ENCODE results near the gene DIAPH2. TPM values are rescaled to one million over a fixed set of nuclear protein-coding genes. Genes with fewer than 3 reads are reported as not detected.

DIAPH2 gene
- total RNA-seq, 1 experiment from 2014 or later = 10.9 TPM

DNA sequence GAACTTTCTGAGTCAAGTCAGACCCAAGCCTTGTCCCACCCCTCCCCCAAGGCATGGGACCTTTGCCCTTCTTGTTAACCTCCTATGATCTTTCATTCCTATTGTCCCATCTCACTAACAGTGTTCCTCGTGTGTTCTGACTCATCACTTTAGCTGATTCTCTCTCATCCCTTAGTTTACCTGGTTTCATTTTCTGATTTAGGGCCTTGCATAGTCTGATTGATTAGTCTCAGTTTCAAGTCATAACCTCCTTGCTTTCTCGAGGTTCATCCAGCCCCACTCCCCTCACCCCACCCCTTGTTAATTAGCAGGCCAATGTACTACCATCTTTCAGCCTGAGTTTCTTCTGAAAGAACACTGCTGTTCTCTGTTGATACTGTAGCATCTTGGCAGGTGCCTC, 716.5 kb downstream of the DIAPH2 start:
- POLR2A ChIA-PET = no interaction called here
- no peak for ATAC-seq
- TF ChIP-seq CEBPB (IDR thresholded peaks at IDR 0.05; ENCODE audit: low read depth) (no peak), SIN3A (IDR thresholded peaks at IDR 0.05; ENCODE audit: low read depth) (no peak), ELF1 (IDR thresholded peaks at IDR 0.05; ENCODE audit: borderline replicate concordance, low read depth) (no peak), ZFX (IDR thresholded peaks at IDR 0.05) (no peak), YY1 (IDR thresholded peaks at IDR 0.05; ENCODE audit: extremely low read depth, insufficient replicate concordance, low read depth, low read length) (no peak), JUND (IDR thresholded peaks at IDR 0.05) (no peak)
- TF ChIP-seq, protein P1, sequence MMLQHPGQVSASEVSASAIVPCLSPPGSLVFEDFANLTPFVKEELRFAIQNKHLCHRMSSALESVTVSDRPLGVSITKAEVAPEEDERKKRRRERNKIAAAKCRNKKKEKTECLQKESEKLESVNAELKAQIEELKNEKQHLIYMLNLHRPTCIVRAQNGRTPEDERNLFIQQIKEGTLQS (IDR thresholded peaks at IDR 0.05) = no peak
- TF ChIP-seq, protein P2, sequence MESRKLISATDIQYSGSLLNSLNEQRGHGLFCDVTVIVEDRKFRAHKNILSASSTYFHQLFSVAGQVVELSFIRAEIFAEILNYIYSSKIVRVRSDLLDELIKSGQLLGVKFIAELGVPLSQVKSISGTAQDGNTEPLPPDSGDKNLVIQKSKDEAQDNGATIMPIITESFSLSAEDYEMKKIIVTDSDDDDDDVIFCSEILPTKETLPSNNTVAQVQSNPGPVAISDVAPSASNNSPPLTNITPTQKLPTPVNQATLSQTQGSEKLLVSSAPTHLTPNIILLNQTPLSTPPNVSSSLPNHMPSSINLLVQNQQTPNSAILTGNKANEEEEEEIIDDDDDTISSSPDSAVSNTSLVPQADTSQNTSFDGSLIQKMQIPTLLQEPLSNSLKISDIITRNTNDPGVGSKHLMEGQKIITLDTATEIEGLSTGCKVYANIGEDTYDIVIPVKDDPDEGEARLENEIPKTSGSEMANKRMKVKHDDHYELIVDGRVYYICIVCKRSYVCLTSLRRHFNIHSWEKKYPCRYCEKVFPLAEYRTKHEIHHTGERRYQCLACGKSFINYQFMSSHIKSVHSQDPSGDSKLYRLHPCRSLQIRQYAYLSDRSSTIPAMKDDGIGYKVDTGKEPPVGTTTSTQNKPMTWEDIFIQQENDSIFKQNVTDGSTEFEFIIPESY (IDR thresholded peaks at IDR 0.05; ENCODE audit: extremely low read depth, insufficient replicate concordance, low read length) = no peak
- TF ChIP-seq, protein P3, sequence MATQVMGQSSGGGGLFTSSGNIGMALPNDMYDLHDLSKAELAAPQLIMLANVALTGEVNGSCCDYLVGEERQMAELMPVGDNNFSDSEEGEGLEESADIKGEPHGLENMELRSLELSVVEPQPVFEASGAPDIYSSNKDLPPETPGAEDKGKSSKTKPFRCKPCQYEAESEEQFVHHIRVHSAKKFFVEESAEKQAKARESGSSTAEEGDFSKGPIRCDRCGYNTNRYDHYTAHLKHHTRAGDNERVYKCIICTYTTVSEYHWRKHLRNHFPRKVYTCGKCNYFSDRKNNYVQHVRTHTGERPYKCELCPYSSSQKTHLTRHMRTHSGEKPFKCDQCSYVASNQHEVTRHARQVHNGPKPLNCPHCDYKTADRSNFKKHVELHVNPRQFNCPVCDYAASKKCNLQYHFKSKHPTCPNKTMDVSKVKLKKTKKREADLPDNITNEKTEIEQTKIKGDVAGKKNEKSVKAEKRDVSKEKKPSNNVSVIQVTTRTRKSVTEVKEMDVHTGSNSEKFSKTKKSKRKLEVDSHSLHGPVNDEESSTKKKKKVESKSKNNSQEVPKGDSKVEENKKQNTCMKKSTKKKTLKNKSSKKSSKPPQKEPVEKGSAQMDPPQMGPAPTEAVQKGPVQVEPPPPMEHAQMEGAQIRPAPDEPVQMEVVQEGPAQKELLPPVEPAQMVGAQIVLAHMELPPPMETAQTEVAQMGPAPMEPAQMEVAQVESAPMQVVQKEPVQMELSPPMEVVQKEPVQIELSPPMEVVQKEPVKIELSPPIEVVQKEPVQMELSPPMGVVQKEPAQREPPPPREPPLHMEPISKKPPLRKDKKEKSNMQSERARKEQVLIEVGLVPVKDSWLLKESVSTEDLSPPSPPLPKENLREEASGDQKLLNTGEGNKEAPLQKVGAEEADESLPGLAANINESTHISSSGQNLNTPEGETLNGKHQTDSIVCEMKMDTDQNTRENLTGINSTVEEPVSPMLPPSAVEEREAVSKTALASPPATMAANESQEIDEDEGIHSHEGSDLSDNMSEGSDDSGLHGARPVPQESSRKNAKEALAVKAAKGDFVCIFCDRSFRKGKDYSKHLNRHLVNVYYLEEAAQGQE (IDR thresholded peaks at IDR 0.05; ENCODE audit: low read depth) = no peak

More for the DNA sequence above, 716.5 kb downstream of the DIAPH2 start:
- no peaks in the 10 kb centered on the region for H4K20me1 ChIP-seq (ENCODE audit: insufficient read depth)
- ChIA-PET CTCF (no interaction called here), RAD21 (ENCODE audit: low non-redundant PET in 1 of 2, low total read pairs in 2 of 2, uncharacterized antibody in 2 of 2, unreplicated experiment in 2 of 2) (no interaction called here)
- intact Hi-C loops (cut with micrococcal nuclease) = no loop called here
- no TSS peak for BruUV-seq (replicated peaks)
- DNase-seq (ENCODE audit: low read depth, low spot score) = no peak
- no peaks in the 10 kb centered on the region for H3K9me3 ChIP-seq (ENCODE audit: control insufficient read depth in 1 of 2, insufficient read depth in 1 of 2, low read depth in 1 of 2, low read length in 2 of 2)
- H3K4me2 ChIP-seq (ENCODE audit: low read length) = no peak overlapping the region
- no peaks in the 10 kb centered on the region for H3K27me3 ChIP-seq (ENCODE audit: insufficient read depth, low read length)
- H3K4me1 ChIP-seq (ENCODE audit: control insufficient read depth in 1 of 2, insufficient read depth in 2 of 2, low read length in 2 of 2) = no peaks in the 10 kb centered on the region; a peak in 1 of 4 replicates
- H3K79me2 ChIP-seq (ENCODE audit: insufficient read depth, low read length) = no peaks in the 10 kb centered on the region
- H2AFZ ChIP-seq (ENCODE audit: low read depth, low read length, poor library complexity, severe bottlenecking) = no peak overlapping the region
- H3K36me3 ChIP-seq (ENCODE audit: control insufficient read depth in 1 of 2, insufficient read depth in 2 of 2, low read length in 2 of 2) = no peaks in the 10 kb centered on the region
- no peak overlapping the region for H3K4me3 ChIP-seq (replicated peaks in 1 of 2; ENCODE audit: low read depth in 1 of 2, low read length in 2 of 2)
- no peak overlapping the region for H3K9ac ChIP-seq (ENCODE audit: low read length)
- H3K9me2 ChIP-seq (ENCODE audit: insufficient read depth) = no peaks in the 10 kb centered on the region
- no peak overlapping the region for H3K27ac ChIP-seq (ENCODE audit: low read depth, low read length)

All from HCT116 (cell line).